ENCODE measurements around the gene SYNE3.

Gene SYNE3

DNA sequence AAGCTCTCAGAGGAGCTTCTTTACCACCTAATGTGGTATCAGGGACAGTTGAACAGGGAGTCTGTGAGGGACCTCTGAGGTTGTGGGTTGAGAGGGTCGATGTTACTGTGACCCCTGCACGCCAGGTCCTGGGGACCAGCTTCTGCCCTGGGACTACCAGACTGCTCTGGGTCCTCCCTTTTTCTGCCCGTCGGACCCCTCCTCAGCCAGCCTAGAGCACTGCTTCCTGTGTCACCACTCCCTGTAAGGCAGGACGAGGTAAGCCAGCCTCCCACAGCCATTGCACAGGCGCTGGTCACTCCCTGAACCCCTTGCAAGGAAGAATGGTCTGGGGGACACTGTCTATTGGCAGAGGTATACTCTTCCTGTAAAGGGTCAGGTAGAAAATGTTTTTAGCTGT is 38.1 kb downstream of the SYNE3 start:
- H3K4me3 ChIP-seq (ENCODE audit: insufficient read depth, low read length, poor library complexity, severe bottlenecking) = no peak overlapping the region
- H4K20me1 ChIP-seq (ENCODE audit: low read depth, low read length) = no peaks in the 10 kb centered on the region
- H3K9ac ChIP-seq (ENCODE audit: low read length) = no peak overlapping the region
- H3K36me3 ChIP-seq (ENCODE audit: low read length) = no peaks in the 10 kb centered on the region
- H3K9me3 ChIP-seq (ENCODE audit: insufficient read depth, low read length) = no peaks in the 10 kb centered on the region
- H3K79me2 ChIP-seq (ENCODE audit: insufficient read depth, low read length) = no peaks in the 10 kb centered on the region
- no peak for TF ChIP-seq CTCF (IDR thresholded peaks at IDR 0.05; ENCODE audit: insufficient read depth, low read length, poor library complexity, severe bottlenecking)
- TF ChIP-seq EZH2phosphoT487 (conservative IDR thresholded peaks at IDR 0.05; ENCODE audit: low read length) = no peak
- no peak overlapping the region for H3K4me2 ChIP-seq (ENCODE audit: low read depth, low read length, poor library complexity, severe bottlenecking)
- no peak overlapping the region for H3K27ac ChIP-seq (ENCODE audit: low read depth, low read length)
- no peaks in the 10 kb centered on the region for H3K27me3 ChIP-seq (ENCODE audit: low read length)
- H2AFZ ChIP-seq (ENCODE audit: low read depth, low read length, severe bottlenecking) = no peak overlapping the region
- H3K9me2 ChIP-seq (replicated peaks; ENCODE audit: insufficient read depth, low read length) = no peaks in the 10 kb centered on the region
- H3F3A ChIP-seq (ENCODE audit: insufficient read depth) = no peaks in the 10 kb centered on the region

GRCh38 chr14:95477411-95478269 is 38.8 kb downstream of the SYNE3 start:
- Histone ChIP-seq H4K20me1 (ENCODE audit: low read depth, low read length) (no peaks in the 10 kb centered on the region), H3K27ac (ENCODE audit: low read depth, low read length) (no peak overlapping the region), H2AFZ (ENCODE audit: low read depth, low read length, severe bottlenecking) (no peak overlapping the region), H3F3A (ENCODE audit: insufficient read depth) (no peaks in the 10 kb centered on the region), H3K9me2 (replicated peaks; ENCODE audit: insufficient read depth, low read length) (no peaks in the 10 kb centered on the region), H3K36me3 (ENCODE audit: low read length) (no peaks in the 10 kb centered on the region), H3K79me2 (ENCODE audit: insufficient read depth, low read length) (no peaks in the 10 kb centered on the region), H3K27me3 (ENCODE audit: low read length) (no peaks in the 10 kb centered on the region), H3K9ac (ENCODE audit: low read length) (no peak overlapping the region), H3K9me3 (ENCODE audit: insufficient read depth, low read length) (no peaks in the 10 kb centered on the region), H3K4me2 (ENCODE audit: low read depth, low read length, poor library complexity, severe bottlenecking) (no peak overlapping the region), H3K4me3 (ENCODE audit: insufficient read depth, low read length, poor library complexity, severe bottlenecking) (no peak overlapping the region)
- TF ChIP-seq EZH2phosphoT487 (conservative IDR thresholded peaks at IDR 0.05; ENCODE audit: low read length) (no peak), CTCF (IDR thresholded peaks at IDR 0.05; ENCODE audit: insufficient read depth, low read length, poor library complexity, severe bottlenecking) (no peak)

- Histone ChIP-seq H3K9me3 (ENCODE audit: insufficient read depth, low read length) (no peaks in the 10 kb centered on the region), H2AFZ (ENCODE audit: low read depth, low read length, severe bottlenecking) (no peak overlapping the region), H3F3A (ENCODE audit: insufficient read depth) (no peaks in the 10 kb centered on the region), H3K9ac (ENCODE audit: low read length) (no peak overlapping the region), H3K4me2 (ENCODE audit: low read depth, low read length, poor library complexity, severe bottlenecking) (no peak overlapping the region), H4K20me1 (ENCODE audit: low read depth, low read length) (no peaks in the 10 kb centered on the region), H3K27me3 (ENCODE audit: low read length) (no peaks in the 10 kb centered on the region), H3K9me2 (replicated peaks; ENCODE audit: insufficient read depth, low read length) (no peaks in the 10 kb centered on the region), H3K27ac (ENCODE audit: low read depth, low read length) (no peak overlapping the region), H3K4me3 (ENCODE audit: insufficient read depth, low read length, poor library complexity, severe bottlenecking) (no peak overlapping the region), H3K79me2 (ENCODE audit: insufficient read depth, low read length) (no peaks in the 10 kb centered on the region), H3K36me3 (ENCODE audit: low read length) (no peaks in the 10 kb centered on the region)
- TF ChIP-seq CTCF (IDR thresholded peaks at IDR 0.05; ENCODE audit: insufficient read depth, low read length, poor library complexity, severe bottlenecking) = no peak
- no peak for TF ChIP-seq EZH2phosphoT487 (conservative IDR thresholded peaks at IDR 0.05; ENCODE audit: low read length)
These were observed 39.7 kb downstream of the SYNE3 start for GRCh38 chr14:95476747-95477146.

Measured in SU-DHL-6 (cell line).